GM18511 (cell line): Measurements from ENCODE around the gene GJB1.
"Not testable (repeated sequence)": the region's sequence is repeated elsewhere in the genome, so short reads cannot be mapped to it uniquely, and the experiment has no call there.

ENCODE experiments used
- ATAC-seq: cut with Tn5 transposase; IDR thresholded peaks from one replicate; pipeline ENCODE4 v1.9.1; 2021; ENCODE audit warnings: mild to moderate bottlenecking, moderate library complexity; ENCODE audit not compliant: unreplicated experiment

Gene GJB1

GRCh38 chrX:71254092-71254963 lies 31.3 kb downstream of the GJB1 start, which contains the start of gene ZMYM3:
Gene ZMYM3, minus strand, starts transcription at chrX:71254140. Its CDS starts 885 bp downstream, at chrX:71253255.
- ATAC-seq, result peak; percentile 82

- no peak for ATAC-seq
These were observed 33.0 kb downstream of the GJB1 start for GRCh38 chrX:71256051-71256450.

- ATAC-seq, result no peak
These were observed 33.8 kb downstream of the GJB1 start for GRCh38 chrX:71256856-71257255.

GRCh38 chrX:71268624-71269023 lies 45.6 kb downstream of the GJB1 start:
- not testable (repeated sequence) for ATAC-seq

- ATAC-seq, result no peak
These were observed 46.9 kb downstream of the GJB1 start for GRCh38 chrX:71269801-71270395.

GRCh38 chrX:71272313-71272712 lies 49.3 kb downstream of the GJB1 start:
- not testable (repeated sequence) for ATAC-seq
